ENCODE measurements around the gene RYR3. TPM values are rescaled to one million over a fixed set of nuclear protein-coding genes. Genes with fewer than 3 reads are reported as not detected.

Gene RYR3
- total RNA-seq, 1 experiment from 2014 or later = under 0.01 TPM

- DNase-seq (ENCODE audit: low read depth) = no peak
Measured at GRCh38 chr15:33826201-33826600, 515.4 kb downstream of the RYR3 start.

GRCh38 chr15:33830351-33830750, 519.6 kb downstream of the RYR3 start:
- DNase-seq (ENCODE audit: low read depth) = no peak

GRCh38 chr15:33831646-33832045, 520.9 kb downstream of the RYR3 start:
- DNase-seq (ENCODE audit: low read depth) = peak; percentile 46

- no peak for DNase-seq (ENCODE audit: low read depth)
Measured at GRCh38 chr15:33834892-33835743, 524.4 kb downstream of the RYR3 start.

GRCh38 chr15:33837294-33837693, 526.5 kb downstream of the RYR3 start:
- no peak for DNase-seq (ENCODE audit: low read depth)

- DNase-seq (ENCODE audit: low read depth) = no peak
Measured at GRCh38 chr15:33839540-33839939, 528.8 kb downstream of the RYR3 start.

GRCh38 chr15:33840615-33841014, 529.8 kb downstream of the RYR3 start:
- no peak for DNase-seq (ENCODE audit: low read depth)

- no peak for DNase-seq (ENCODE audit: low read depth)
Measured at GRCh38 chr15:33844186-33844585, 533.4 kb downstream of the RYR3 start.

- no peak for DNase-seq (ENCODE audit: low read depth)
Measured at GRCh38 chr15:33844597-33844996, 533.8 kb downstream of the RYR3 start.

GRCh38 chr15:33846142-33846541, 535.4 kb downstream of the RYR3 start:
- DNase-seq (ENCODE audit: low read depth) = peak; percentile 23

GRCh38 chr15:33846862-33847261, 536.1 kb downstream of the RYR3 start:
- no peak for DNase-seq (ENCODE audit: low read depth)

- no peak for DNase-seq (ENCODE audit: low read depth)
Measured at GRCh38 chr15:33848011-33848410, 537.2 kb downstream of the RYR3 start.

GRCh38 chr15:33851079-33851478, 540.3 kb downstream of the RYR3 start:
- DNase-seq (ENCODE audit: low read depth) = no peak

- DNase-seq (ENCODE audit: low read depth) = no peak
Measured at GRCh38 chr15:33852094-33852493, 541.3 kb downstream of the RYR3 start.

- peak; percentile 67 for DNase-seq (ENCODE audit: low read depth)
Measured at GRCh38 chr15:33852570-33852969, 541.8 kb downstream of the RYR3 start.

- no peak for DNase-seq (ENCODE audit: low read depth)
Measured at GRCh38 chr15:33857726-33858125, 547.0 kb downstream of the RYR3 start.

GRCh38 chr15:33858836-33859235, 548.1 kb downstream of the RYR3 start:
- DNase-seq (ENCODE audit: low read depth) = no peak

GRCh38 chr15:33859992-33860545, 549.3 kb downstream of the RYR3 start:
- no peak for DNase-seq (ENCODE audit: low read depth)

GRCh38 chr15:33860754-33861153, 550.0 kb downstream of the RYR3 start:
- DNase-seq (ENCODE audit: low read depth) = peak; percentile 63

GRCh38 chr15:33864360-33865075, 553.8 kb downstream of the RYR3 start:
- no peak for DNase-seq (ENCODE audit: low read depth)

- DNase-seq (ENCODE audit: low read depth) = no peak
Measured at GRCh38 chr15:33865416-33865815, 554.6 kb downstream of the RYR3 start.

- DNase-seq (ENCODE audit: low read depth) = peak; percentile 24
Measured at GRCh38 chr15:33866101-33866737, 555.5 kb downstream of the RYR3 start.

Measured in RPMI7951 (cell line).